Activated CD4-positive, alpha-beta T cell treated with anti-CD3 and anti-CD28 coated beads for 36 hours (primary cell): ENCODE data around the gene MIS12. TPM values are rescaled to one million over a fixed set of nuclear protein-coding genes. Genes with fewer than 3 reads are reported as not detected.
A peak's percentile ranks its signal among the peaks of the same experiment; 100 is the strongest.

Experiments
- ATAC-seq: fragments of 200-7000 bp; cut with Tn5 transposase; one replicate; pipeline ENCODE4 v1.10.0; 2021; ENCODE audit warnings: mild to moderate bottlenecking, moderate library complexity
- CTCF ChIA-PET: fragments of 350-600 bp; sonication (Branson Sonifier 250); formaldehyde crosslinking; loops from one replicate; lab custom pipeline; 2021; ENCODE audit warnings: antibody characterized with exemption; lab: Charles Lee
- POLR2A ChIA-PET: fragments of 350-600 bp; sonication (Branson Sonifier 250); formaldehyde crosslinking; loops from one replicate; lab custom pipeline; 2021; ENCODE audit warnings: antibody characterized with exemption, inconsistent platforms; lab: Charles Lee
- DNase-seq: peaks from one replicate; pipeline ENCODE4 v3.0.0-alpha.2; 2020
- H3K27ac Mint-ChIP-seq: one replicate; pipeline ENCODE4 v1.8.0; 2021; ENCODE audit warnings: mixed read lengths
- H3K27me3 Mint-ChIP-seq: one replicate; pipeline ENCODE4 v1.8.0; 2021; ENCODE audit warnings: mixed read lengths
- H3K36me3 Mint-ChIP-seq: one replicate; pipeline ENCODE4 v1.8.0; 2021; ENCODE audit warnings: low read depth, mixed read lengths
- H3K4me1 Mint-ChIP-seq: one replicate; pipeline ENCODE4 v1.8.0; 2021; ENCODE audit warnings: mixed read lengths
- H3K4me3 Mint-ChIP-seq: one replicate; pipeline ENCODE4 v1.8.0; 2021; ENCODE audit warnings: mild to moderate bottlenecking, moderate library complexity, mixed read lengths
- H3K9me3 Mint-ChIP-seq: one replicate; pipeline ENCODE4 v1.8.0; 2021; ENCODE audit warnings: low read depth, mixed read lengths
- intact Hi-C, 2 experiments: fragments of 100-400 bp; cut with DNase I in 1 of 2; cut with micrococcal nuclease in 1 of 2; formaldehyde crosslinking; loops; one replicate each; pipeline versions ENCODE4 v1.14.2 to v1.15.1; 2022 to 2024; cut with DNase I, micrococcal nuclease
- total RNA-seq, 2 experiments: library from RNA; stranded (reverse); gene quantifications; one replicate each; pipeline ENCODE4 v1.2.3, GENCODE V29; 2021

Gene MIS12
- total RNA-seq, 2 experiments from 2014 or later: 29.4 to 34.4 TPM

DNA sequence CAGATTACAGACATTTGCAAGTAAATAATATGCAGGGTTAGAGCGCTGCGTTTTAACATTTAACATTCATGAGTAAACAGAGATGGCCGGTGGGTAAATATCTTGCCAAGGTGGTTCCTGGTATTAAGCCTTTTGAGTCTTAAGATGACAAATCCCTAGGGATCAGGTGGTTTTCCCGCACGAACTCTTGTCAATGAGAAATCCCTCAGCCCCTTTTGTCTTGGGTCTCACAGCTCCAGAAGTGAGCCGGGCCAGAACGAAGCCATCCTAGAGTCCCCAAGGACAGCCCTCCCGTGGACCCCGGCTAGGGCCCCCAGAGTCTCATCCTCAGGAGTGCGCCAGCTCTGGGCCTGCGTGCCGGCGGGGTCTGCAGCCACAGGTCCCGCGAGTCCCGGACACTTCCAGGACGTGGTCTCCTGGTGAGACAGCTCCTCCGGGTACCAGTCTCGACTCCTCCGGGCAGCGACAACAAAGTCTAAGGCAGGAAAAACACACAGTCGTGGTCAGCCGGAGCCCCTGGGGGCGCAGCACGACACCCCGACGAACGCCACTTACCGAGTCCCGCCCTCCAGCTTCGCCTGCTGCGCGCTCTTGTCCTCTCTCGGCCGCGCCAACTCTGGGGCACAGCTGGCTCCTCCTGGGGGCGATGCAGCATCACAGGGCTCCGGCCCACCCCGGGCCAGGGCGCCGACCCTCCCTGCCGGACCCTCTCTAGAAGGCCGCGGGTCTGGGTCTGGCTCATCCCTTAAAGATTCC, 13.3 kb downstream of the MIS12 start:
- H3K27ac Mint-ChIP-seq: no peak overlapping the region

DNA sequence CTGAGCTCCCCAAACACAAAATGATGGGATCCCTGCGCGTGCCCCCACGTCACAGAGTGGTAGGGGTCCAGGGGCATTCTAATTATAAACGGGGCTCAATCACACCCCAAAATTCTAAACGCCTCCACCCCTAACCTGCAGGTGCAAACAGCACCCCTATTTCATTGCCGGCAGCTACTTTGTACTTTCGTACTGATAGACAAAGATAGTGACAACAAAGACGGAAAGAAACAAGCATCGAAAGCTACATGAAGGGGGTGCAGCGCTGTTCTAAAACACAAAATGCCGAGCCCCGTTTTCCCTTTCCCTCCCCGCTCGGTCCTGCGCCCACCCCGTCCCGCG, 13.9 kb downstream of the MIS12 start:
- ATAC-seq (peak; percentile 7), DNase-seq (no peak)
- Mint-ChIP-seq H3K27me3 (no peaks in the 10 kb centered on the region), H3K36me3 (peaks cover 8% of the 10 kb centered on the region), H3K27ac (peak overlapping the region; percentile 72), H3K4me3 (peak overlapping the region; percentile 79), H3K9me3 (no peaks in the 10 kb centered on the region), H3K4me1 (peaks cover 3% of the 10 kb centered on the region)
- ChIA-PET POLR2A (interaction anchor here (1.5 kb wide), 1 partner anchor 14 kb away, joined by 6 read pairs; the partner anchor contains the start of genes DERL2 and MIS12), CTCF (interaction anchor here (0.7 to 1.2 kb wide), 4 partner anchors 11 to 14 kb away, joined by 3 to 5 read pairs (median 3); partner anchors contain the start of genes DERL2 and MIS12)
- intact Hi-C loops: no loop called here

More for the DNA sequence above, 13.3 kb downstream of the MIS12 start:
- peaks cover 8% of the 10 kb centered on the region for H3K36me3 Mint-ChIP-seq
- ChIA-PET CTCF (interaction anchor here (0.8 to 1.2 kb wide), 3 partner anchors 11 to 14 kb away, joined by 3 to 5 read pairs (median 3); partner anchors contain the start of genes DERL2 and MIS12), POLR2A (interaction anchor here (1.0 to 1.5 kb wide), 2 partner anchors 11 to 13 kb away, joined by 6 to 8 read pairs; partner anchors contain the start of genes DERL2 and MIS12)
- H3K9me3 Mint-ChIP-seq: no peaks in the 10 kb centered on the region
- no peaks in the 10 kb centered on the region for H3K27me3 Mint-ChIP-seq
- peak overlapping the region; percentile 79 for H3K4me3 Mint-ChIP-seq
- peaks cover 3% of the 10 kb centered on the region for H3K4me1 Mint-ChIP-seq
- ATAC-seq (no peak), DNase-seq (no peak)
- intact Hi-C loops: no loop called here

DNA sequence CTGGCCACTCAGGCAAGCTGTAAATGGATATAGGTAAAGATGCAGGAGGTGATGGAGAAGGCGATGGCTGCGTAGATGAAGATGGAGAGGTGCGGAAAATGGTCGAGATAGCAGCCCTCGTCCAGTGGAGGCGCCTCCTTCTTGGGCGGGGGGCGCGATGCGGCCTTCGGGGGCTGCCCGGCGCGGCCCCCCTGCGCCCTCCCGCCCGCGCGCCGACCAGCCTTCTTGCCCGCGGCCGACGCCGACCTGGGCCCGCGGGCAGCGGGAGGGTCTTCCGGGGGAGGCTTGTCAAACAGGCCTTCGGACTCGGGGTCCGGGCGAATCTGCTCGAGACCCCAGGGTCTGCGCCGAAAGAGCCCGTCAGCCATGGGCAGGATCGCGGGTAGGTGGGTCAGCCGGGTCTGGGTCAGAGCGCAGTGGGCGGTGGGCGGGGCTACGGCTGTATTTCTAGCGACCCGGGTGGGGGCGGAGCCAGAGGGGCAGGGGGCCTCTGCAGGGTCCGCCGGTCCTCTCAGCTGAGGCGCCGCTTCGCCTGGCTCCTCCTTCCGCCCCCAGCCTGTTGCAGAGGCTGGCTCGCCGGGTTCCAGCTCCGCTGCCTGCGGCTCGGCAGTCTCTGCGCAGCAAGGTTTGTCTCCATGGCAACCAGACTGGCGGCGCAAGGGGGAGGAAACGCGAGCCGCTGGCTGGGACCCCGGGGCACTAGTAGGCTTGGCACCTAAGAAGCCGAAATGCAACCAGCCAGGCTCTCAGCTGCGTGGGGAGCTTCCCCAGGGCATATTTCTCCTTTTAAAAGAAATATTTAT, 14.4 kb downstream of the MIS12 start:
- H3K9me3 Mint-ChIP-seq: no peaks in the 10 kb centered on the region
- ChIA-PET CTCF (interaction anchor here (0.7 to 1.2 kb wide), 3 partner anchors 10 to 15 kb away, joined by 3 to 5 read pairs (median 3); partner anchors contain the start of genes DERL2 and MIS12), POLR2A (interaction anchor here (0.6 to 1.5 kb wide), 3 partner anchors 14 to 23 kb away, joined by 3 to 6 read pairs (median 6); partner anchors contain the start of genes DERL2 and MIS12)
- intact Hi-C loops: loop anchor here (1.0 kb wide), 1 partner anchor 14 kb away; the partner anchor contains the start of genes DERL2 (in 2 of the 2) and MIS12 (in 2 of the 2)
- H3K27ac Mint-ChIP-seq: peak overlapping the region; percentile 72
- ATAC-seq: peak; percentile 98
- peaks cover 8% of the 10 kb centered on the region for H3K36me3 Mint-ChIP-seq
- H3K4me1 Mint-ChIP-seq: peaks cover 3% of the 10 kb centered on the region
- no peaks in the 10 kb centered on the region for H3K27me3 Mint-ChIP-seq
- H3K4me3 Mint-ChIP-seq: peak overlapping the region; percentile 79
- peak; percentile 87 for DNase-seq

DNA sequence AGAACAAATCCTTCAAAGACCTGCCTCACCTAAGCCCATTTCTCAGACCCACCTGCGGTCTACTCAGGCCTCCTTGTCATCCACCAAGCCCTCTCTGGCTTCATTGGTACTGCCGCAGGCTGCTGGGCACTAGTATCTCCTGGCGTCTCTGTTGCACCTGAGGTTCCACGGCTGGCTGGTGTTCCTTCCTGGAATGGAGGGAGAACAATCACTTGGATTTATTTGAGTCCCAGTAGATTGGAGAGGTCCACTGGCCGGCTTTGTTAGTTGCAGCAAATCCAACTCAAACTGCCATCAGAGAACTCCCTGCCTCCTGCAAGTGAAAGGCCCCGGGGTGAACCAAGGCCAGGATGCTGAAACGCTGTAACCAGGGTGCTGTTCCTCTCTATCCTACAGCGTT, 15.3 kb downstream of the MIS12 start:
- Mint-ChIP-seq H3K27ac (no peak overlapping the region), H3K36me3 (peaks cover 8% of the 10 kb centered on the region), H3K4me1 (peaks cover 3% of the 10 kb centered on the region), H3K27me3 (no peaks in the 10 kb centered on the region), H3K4me3 (peak overlapping the region; percentile 79), H3K9me3 (no peaks in the 10 kb centered on the region)
- POLR2A ChIA-PET: interaction anchor here (0.6 to 1.4 kb wide), 2 partner anchors 15 to 25 kb away, joined by 3 to 6 read pairs; partner anchors contain the start of genes DERL2 and MIS12
- DNase-seq: no peak
- intact Hi-C loops: loop anchor here (1.0 kb wide), 1 partner anchor 15 kb away; the partner anchor contains the start of genes DERL2 (in 2 of the 2) and MIS12 (in 2 of the 2)
- CTCF ChIA-PET: no interaction called here
- ATAC-seq: no peak

DNA sequence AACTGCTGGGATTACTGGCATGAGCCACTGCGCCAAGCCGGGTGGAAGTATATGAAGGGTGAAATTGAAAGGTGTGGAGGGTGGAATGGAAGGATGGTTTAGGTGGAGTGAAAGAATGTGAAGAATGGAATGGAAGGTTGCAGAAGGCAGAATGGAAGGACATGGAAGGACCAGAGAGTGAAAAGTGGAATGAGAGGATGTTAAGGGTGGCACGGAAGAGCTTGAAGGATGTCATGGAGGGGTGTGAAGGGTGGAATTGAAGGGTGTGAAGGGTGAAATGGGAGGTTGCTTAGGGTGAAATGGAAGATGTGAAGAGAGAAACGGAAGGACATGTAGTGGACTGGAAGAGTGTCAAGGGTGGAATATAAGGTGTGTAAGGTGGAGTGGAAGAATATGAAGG, 16.2 kb downstream of the MIS12 start:
- ChIA-PET CTCF (no interaction called here), POLR2A (no interaction called here)
- intact Hi-C loops: no loop called here
- Mint-ChIP-seq H3K36me3 (peaks cover 8% of the 10 kb centered on the region), H3K27ac (no peak overlapping the region), H3K27me3 (no peaks in the 10 kb centered on the region), H3K4me3 (no peak overlapping the region), H3K4me1 (peaks cover 3% of the 10 kb centered on the region), H3K9me3 (no peaks in the 10 kb centered on the region)
- DNase-seq (no peak), ATAC-seq (no peak)

DNA sequence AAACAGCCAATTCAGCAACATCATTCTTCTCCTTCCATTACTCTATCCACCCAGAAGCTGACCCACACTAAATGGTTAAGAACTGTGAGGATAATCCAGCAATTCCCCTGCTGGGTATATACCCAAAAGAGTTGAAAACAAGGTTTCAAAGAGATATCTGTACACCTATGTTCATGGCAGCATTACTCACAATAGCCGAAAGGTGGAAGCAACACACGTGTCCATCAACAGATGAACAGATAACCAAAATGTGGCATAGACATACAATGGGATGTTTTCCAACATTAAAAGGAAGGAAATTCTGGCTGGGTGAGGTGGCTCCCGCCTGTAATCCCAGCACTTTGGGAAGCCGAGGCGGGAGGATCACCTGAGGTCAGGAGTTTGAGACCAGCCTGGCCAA, 19.9 kb downstream of the MIS12 start:
- no peak overlapping the region for H3K4me3 Mint-ChIP-seq
- no peaks in the 10 kb centered on the region for H3K27me3 Mint-ChIP-seq
- no peak for ATAC-seq
- H3K9me3 Mint-ChIP-seq: no peaks in the 10 kb centered on the region
- ChIA-PET POLR2A (no interaction called here), CTCF (interaction anchor here (0.8 to 1.0 kb wide), 3 partner anchors 24 to 918 kb away, joined by 3 to 4 read pairs (median 3); no protein-coding TSS in a partner anchor)
- intact Hi-C loops: no loop called here
- H3K27ac Mint-ChIP-seq: no peak overlapping the region
- DNase-seq: no peak
- H3K4me1 Mint-ChIP-seq: no peaks in the 10 kb centered on the region
- peaks cover 5% of the 10 kb centered on the region for H3K36me3 Mint-ChIP-seq

DNA sequence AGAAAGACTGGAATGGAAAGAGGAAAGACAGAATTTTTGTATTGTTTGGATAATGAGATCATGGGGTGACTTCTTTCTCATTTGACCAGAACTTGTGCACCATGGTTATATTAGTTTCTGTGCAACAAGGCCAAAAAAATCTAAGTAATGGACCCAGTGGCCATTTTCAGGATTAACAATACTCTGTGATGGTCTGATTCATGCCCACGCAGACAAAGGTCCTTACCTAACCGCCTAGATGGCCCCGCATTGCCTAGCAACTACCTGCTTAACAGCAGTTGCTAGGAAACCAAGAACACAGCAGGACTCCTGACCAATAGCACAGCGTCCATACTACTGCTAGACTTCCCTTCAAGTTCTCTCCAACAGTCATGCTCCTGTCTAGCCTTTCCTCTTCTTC, 22.4 kb downstream of the MIS12 start:
- H3K4me1 Mint-ChIP-seq: peaks cover 13% of the 10 kb centered on the region
- intact Hi-C loops: no loop called here
- no peaks in the 10 kb centered on the region for H3K9me3 Mint-ChIP-seq
- H3K27ac Mint-ChIP-seq: no peak overlapping the region
- ATAC-seq (no peak), DNase-seq (no peak)
- peaks cover 6% of the 10 kb centered on the region for H3K36me3 Mint-ChIP-seq
- POLR2A ChIA-PET: no interaction called here
- no peak overlapping the region for H3K4me3 Mint-ChIP-seq
- no peaks in the 10 kb centered on the region for H3K27me3 Mint-ChIP-seq
- CTCF ChIA-PET: interaction anchor here (0.9 kb wide), 1 partner anchor 34 kb away, joined by 3 read pairs; no protein-coding TSS in a partner anchor

DNA sequence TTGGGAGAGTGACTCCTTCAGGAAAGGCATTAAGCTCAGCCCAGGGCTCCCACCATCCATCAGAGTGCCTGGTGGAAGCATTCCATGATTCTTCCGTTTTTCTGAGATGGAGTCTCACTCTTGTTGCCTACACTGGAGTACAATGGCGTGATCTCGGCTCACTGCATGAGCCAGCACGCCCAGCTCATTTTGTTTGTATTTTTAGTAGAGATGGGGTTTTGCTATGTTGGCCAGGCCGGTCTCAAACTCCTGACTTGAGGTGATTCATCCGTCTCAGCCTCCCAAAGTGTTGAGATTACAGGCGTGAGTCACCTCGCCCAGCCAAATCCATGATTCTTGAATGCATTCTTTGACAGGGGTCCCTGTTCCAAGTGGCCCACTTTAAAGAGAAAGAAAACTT, 23.1 kb downstream of the MIS12 start:
- Mint-ChIP-seq H3K27me3 (no peaks in the 10 kb centered on the region), H3K27ac (no peak overlapping the region), H3K4me3 (no peak overlapping the region), H3K36me3 (peaks cover 10% of the 10 kb centered on the region), H3K9me3 (peaks cover 2% of the 10 kb centered on the region), H3K4me1 (peaks cover 18% of the 10 kb centered on the region)
- intact Hi-C loops: no loop called here
- CTCF ChIA-PET: no interaction called here
- no peak for DNase-seq
- POLR2A ChIA-PET: no interaction called here
- ATAC-seq: no peak

DNA sequence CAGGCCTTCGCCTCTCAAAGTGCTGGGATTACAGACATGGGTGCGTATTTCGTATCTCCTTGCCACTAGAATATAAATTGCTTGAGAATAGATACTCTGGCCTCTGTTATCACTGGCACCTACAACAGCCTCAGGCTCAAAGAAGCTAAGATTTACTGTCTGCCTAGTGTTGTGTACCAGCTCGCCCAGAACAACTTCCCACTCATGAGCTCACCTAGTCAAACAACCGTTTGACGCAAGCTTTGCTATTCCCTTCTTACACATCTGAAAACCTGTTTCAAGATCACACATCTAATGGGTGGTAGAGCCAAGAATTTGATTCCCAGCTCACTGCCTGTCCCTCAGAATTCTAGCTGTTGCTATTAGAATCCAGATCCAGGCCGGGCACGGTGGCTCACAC, 24.4 kb downstream of the MIS12 start:
- intact Hi-C loops: no loop called here
- DNase-seq: no peak
- POLR2A ChIA-PET: no interaction called here
- H3K4me3 Mint-ChIP-seq: no peak overlapping the region
- no peaks in the 10 kb centered on the region for H3K27me3 Mint-ChIP-seq
- no peak overlapping the region for H3K27ac Mint-ChIP-seq
- CTCF ChIA-PET: interaction anchor here (0.7 kb wide), 1 partner anchor 10 kb away, joined by 3 read pairs; no protein-coding TSS in a partner anchor
- peaks cover 18% of the 10 kb centered on the region for H3K36me3 Mint-ChIP-seq
- H3K9me3 Mint-ChIP-seq: peaks cover 2% of the 10 kb centered on the region
- peaks cover 24% of the 10 kb centered on the region for H3K4me1 Mint-ChIP-seq
- no peak for ATAC-seq

DNA sequence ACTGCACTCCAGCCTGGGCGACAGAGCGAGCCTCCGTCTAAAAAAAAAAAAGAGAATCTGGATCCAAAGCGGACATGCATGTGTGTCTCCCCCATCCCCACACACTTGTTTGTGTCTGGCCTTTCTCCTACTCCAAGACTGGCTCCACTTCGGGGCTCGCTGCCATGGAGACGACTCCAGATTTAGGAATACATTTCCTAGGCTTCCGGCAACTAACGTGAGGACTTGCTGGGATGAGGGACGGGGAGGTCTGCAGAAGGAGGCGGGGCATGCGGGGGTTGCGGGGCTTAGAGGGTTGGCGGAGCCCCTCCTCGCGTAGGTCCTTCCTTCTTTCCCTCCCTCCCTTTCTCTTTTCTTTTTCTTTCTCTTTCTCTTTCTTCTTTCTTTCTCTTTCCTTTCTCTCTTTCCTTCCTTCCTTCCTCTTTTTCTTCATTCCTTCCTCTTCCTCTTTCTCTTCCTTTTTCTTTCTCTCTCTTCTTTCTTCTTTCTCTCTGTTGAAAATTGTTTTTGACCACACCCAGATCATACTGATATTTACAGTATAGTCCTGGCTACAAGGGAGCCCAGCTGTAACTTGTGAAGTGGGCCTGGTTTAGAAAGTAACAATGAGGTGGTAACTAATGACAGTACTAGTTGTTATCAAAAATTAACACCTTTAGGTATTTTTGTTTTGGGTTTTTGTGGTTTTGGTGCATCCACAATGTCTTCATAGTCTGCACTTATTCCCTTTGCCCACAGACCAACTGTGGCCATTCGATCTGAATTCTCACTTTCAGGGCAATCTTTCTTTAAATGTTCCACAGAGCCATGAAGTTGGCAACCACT, 25.2 kb downstream of the MIS12 start:
- ATAC-seq: no peak
- H3K4me3 Mint-ChIP-seq: no peak overlapping the region
- peaks cover 2% of the 10 kb centered on the region for H3K9me3 Mint-ChIP-seq
- H3K27ac Mint-ChIP-seq: no peak overlapping the region
- no peak for DNase-seq
- no peaks in the 10 kb centered on the region for H3K27me3 Mint-ChIP-seq
- H3K36me3 Mint-ChIP-seq: peaks cover 23% of the 10 kb centered on the region
- POLR2A ChIA-PET: no interaction called here
- intact Hi-C loops: no loop called here
- H3K4me1 Mint-ChIP-seq: peaks cover 24% of the 10 kb centered on the region
- CTCF ChIA-PET: interaction anchor here (0.7 kb wide), 1 partner anchor 11 kb away, joined by 3 read pairs; no protein-coding TSS in a partner anchor
